Gastrocnemius medialis (tissue), 4 donors: ENCODE results near the gene NDUFB8.

Experiments used
- CTCF ChIP-seq, 5 experiments: fragments of 450-650 bp in 3 of 5; fragments of 200-600 bp in 2 of 5; sonication (generic) in 2 of 5; IDR thresholded peaks in 4 of 5; conservative IDR thresholded peaks in 1 of 5; 1 replicate in 4 of 5; 2 replicates in 1 of 5; pipeline ENCODE4 v1.5.1; 2016 to 2019; ENCODE audit warnings: antibody characterized with exemption in 5 of 5, mild to moderate bottlenecking in 3 of 5, moderate library complexity in 3 of 5
- POLR2A ChIP-seq, 2 donors: fragments of 450-650 bp; IDR thresholded peaks; one replicate each; pipeline ENCODE4 v1.6.1; 2017; ENCODE audit warnings: antibody characterized with exemption in 2 of 2, mild to moderate bottlenecking in 2 of 2, moderate library complexity in 2 of 2

- TF ChIP-seq POLR2A (IDR thresholded peaks at IDR 0.05) (no peak), CTCF (IDR thresholded peaks at IDR 0.05 in 4 of 5, conservative IDR thresholded peaks at IDR 0.05 in 1 of 5) (no peak)
Measured at GRCh38 chr10:100553929-100554328, 24.3 kb upstream of the NDUFB8 start.
